ENCODE measurements around the gene OSBPL10.

- TF ChIP-seq CTCF (conservative IDR thresholded peaks at IDR 0.05; ENCODE audit: low read depth, low read length) (no peak), POLR2A (IDR thresholded peaks at IDR 0.05; ENCODE audit: low read depth, low read length) (no peak), SMC3 (IDR thresholded peaks at IDR 0.05; ENCODE audit: low read depth, low read length) (no peak), RFX5 (IDR thresholded peaks at IDR 0.05; ENCODE audit: low read depth, low read length) (no peak), MAZ (IDR thresholded peaks at IDR 0.05; ENCODE audit: borderline replicate concordance, low read depth, low read length) (no peak), MXI1 (IDR thresholded peaks at IDR 0.05; ENCODE audit: borderline replicate concordance, low read depth, low read length) (no peak), BHLHE40 (IDR thresholded peaks at IDR 0.05; ENCODE audit: low read depth, low read length) (no peak), RAD21 (IDR thresholded peaks at IDR 0.05; ENCODE audit: low read length) (no peak), CHD1 (IDR thresholded peaks at IDR 0.05; ENCODE audit: low read depth, low read length) (no peak), USF2 (IDR thresholded peaks at IDR 0.05; ENCODE audit: low read depth, low read length) (no peak), NFE2L2 (IDR thresholded peaks at IDR 0.05; ENCODE audit: low read depth, low read length) (no peak), RCOR1 (IDR thresholded peaks at IDR 0.05; ENCODE audit: insufficient replicate concordance, low read length) (no peak), MAFK (IDR thresholded peaks at IDR 0.05; ENCODE audit: low read depth, low read length) (no peak)
- TF ChIP-seq, protein P1, sequence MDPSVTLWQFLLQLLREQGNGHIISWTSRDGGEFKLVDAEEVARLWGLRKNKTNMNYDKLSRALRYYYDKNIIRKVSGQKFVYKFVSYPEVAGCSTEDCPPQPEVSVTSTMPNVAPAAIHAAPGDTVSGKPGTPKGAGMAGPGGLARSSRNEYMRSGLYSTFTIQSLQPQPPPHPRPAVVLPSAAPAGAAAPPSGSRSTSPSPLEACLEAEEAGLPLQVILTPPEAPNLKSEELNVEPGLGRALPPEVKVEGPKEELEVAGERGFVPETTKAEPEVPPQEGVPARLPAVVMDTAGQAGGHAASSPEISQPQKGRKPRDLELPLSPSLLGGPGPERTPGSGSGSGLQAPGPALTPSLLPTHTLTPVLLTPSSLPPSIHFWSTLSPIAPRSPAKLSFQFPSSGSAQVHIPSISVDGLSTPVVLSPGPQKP (IDR thresholded peaks at IDR 0.05; ENCODE audit: borderline replicate concordance, low read depth, low read length) = no peak
Observed at GRCh38 chr3:31738412-31738811, 242.7 kb downstream of the OSBPL10 start.
